HEK293T (cell line): ENCODE results near the gene CHCHD3.

Experiments
- CTCF ChIA-PET: fragments of 350-600 bp; formaldehyde crosslinking; extraction: SDS; loops from one replicate; lab custom pipeline; 2021; ENCODE audit warnings: antibody characterized with exemption, inconsistent platforms; lab: Yijun Ruan, JAX
- POLR2A ChIA-PET: fragments of 350-600 bp; formaldehyde crosslinking; extraction: SDS; loops from one replicate; lab custom pipeline; 2020; ENCODE audit warnings: antibody characterized with exemption, inconsistent platforms; lab: Yijun Ruan, JAX
- DNase-seq: peaks from one replicate; pipeline ENCODE4 v3.0.0; 2012; ENCODE audit warnings: mixed read lengths; ENCODE audit errors: extremely low spot score
- ARNT ChIP-seq: fragments of 450-650 bp; IDR thresholded peaks from 2 replicates; pipeline ENCODE4 v1.6.1; 2017; ENCODE audit warnings: mild to moderate bottlenecking
- BHLHE40 ChIP-seq: fragments of 450-650 bp; IDR thresholded peaks from 2 replicates; pipeline ENCODE4 v1.6.1; 2016; ENCODE audit warnings: mild to moderate bottlenecking, moderate library complexity, borderline replicate concordance
- CTBP1 ChIP-seq: fragments of 450-650 bp; IDR thresholded peaks from 2 replicates; pipeline ENCODE4 v1.6.1; 2016; ENCODE audit warnings: borderline replicate concordance
- ELF4 ChIP-seq: fragments of 450-650 bp; IDR thresholded peaks from 2 replicates; pipeline ENCODE4 v1.6.1; 2017; ENCODE audit warnings: antibody characterized with exemption
- FOXA1 ChIP-seq: fragments of 450-650 bp; IDR thresholded peaks from 2 replicates; pipeline ENCODE4 v1.6.1; 2016; ENCODE audit warnings: mild to moderate bottlenecking
- FOXK2 ChIP-seq: fragments of 450-650 bp; IDR thresholded peaks from 2 replicates; pipeline ENCODE4 v1.6.1; 2016; ENCODE audit warnings: mild to moderate bottlenecking
- FOXM1 ChIP-seq: fragments of 450-650 bp; IDR thresholded peaks from 2 replicates; pipeline ENCODE4 v1.6.1; 2017; ENCODE audit warnings: mild to moderate bottlenecking, borderline replicate concordance
- HDGF ChIP-seq: fragments of 450-650 bp; IDR thresholded peaks from 2 replicates; pipeline ENCODE4 v1.6.1; 2017; ENCODE audit warnings: antibody characterized with exemption, borderline replicate concordance
- L3MBTL2 ChIP-seq: fragments of 450-650 bp; conservative IDR thresholded peaks from 2 replicates; pipeline ENCODE4 v1.6.1; 2016; ENCODE audit warnings: mild to moderate bottlenecking
- LEF1 ChIP-seq: fragments of 450-650 bp; IDR thresholded peaks from 2 replicates; pipeline ENCODE4 v1.6.1; 2017; ENCODE audit warnings: mild to moderate bottlenecking, borderline replicate concordance
- NFRKB ChIP-seq: fragments of 450-650 bp; IDR thresholded peaks from 2 replicates; pipeline ENCODE4 v1.6.1; 2016; ENCODE audit warnings: mild to moderate bottlenecking, moderate library complexity
- SP1 ChIP-seq: fragments of 450-650 bp; IDR thresholded peaks from 2 replicates; pipeline ENCODE4 v1.6.1; 2017
- SUZ12 ChIP-seq: fragments of 450-650 bp; IDR thresholded peaks from 2 replicates; pipeline ENCODE4 v1.6.1; 2016; ENCODE audit warnings: mild to moderate bottlenecking
- TARDBP ChIP-seq: fragments of 450-650 bp; IDR thresholded peaks from 2 replicates; pipeline ENCODE4 v1.6.1; 2016
- ZNF384 ChIP-seq: fragments of 450-650 bp; IDR thresholded peaks from 2 replicates; pipeline ENCODE4 v1.6.1; 2016
- TF ChIP-seq, protein P1 (sequence below): fragments of 450-650 bp; IDR thresholded peaks from 2 replicates; pipeline ENCODE4 v1.6.1; 2016

The CHCHD3 gene

DNA sequence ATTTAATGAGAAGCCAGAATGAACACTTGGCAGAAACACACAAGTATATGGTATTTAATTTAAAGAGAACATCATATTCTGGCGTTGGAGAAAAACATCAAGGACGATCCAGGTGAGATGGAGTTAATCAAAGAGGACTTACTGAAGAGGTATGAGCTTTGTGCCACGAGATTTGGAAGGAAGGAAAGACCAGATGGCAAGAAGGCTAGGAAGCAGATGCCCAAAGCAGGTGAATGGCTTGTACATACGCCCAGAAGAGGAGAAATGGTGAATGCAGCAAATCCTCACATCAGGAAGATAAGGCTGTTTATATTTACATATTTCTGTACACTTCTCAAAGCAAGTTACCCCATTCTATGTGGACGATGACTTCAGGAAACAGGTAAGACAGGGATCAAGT lies 341.7 kb downstream of the CHCHD3 start:
- ChIA-PET POLR2A (no interaction called here), CTCF (no interaction called here)
- TF ChIP-seq SUZ12 (no peak), HDGF (no peak), CTBP1 (no peak), FOXA1 (no peak), LEF1 (no peak), NFRKB (no peak), TARDBP (no peak), ZNF384 (no peak), SP1 (no peak), ELF4 (no peak), FOXK2 (no peak), ARNT (no peak), FOXM1 (no peak), L3MBTL2 (no peak), BHLHE40 (no peak)
- TF ChIP-seq, protein P1, sequence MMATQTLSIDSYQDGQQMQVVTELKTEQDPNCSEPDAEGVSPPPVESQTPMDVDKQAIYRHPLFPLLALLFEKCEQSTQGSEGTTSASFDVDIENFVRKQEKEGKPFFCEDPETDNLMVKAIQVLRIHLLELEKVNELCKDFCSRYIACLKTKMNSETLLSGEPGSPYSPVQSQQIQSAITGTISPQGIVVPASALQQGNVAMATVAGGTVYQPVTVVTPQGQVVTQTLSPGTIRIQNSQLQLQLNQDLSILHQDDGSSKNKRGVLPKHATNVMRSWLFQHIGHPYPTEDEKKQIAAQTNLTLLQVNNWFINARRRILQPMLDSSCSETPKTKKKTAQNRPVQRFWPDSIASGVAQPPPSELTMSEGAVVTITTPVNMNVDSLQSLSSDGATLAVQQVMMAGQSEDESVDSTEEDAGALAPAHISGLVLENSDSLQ, result no peak
- no peak for DNase-seq

DNA sequence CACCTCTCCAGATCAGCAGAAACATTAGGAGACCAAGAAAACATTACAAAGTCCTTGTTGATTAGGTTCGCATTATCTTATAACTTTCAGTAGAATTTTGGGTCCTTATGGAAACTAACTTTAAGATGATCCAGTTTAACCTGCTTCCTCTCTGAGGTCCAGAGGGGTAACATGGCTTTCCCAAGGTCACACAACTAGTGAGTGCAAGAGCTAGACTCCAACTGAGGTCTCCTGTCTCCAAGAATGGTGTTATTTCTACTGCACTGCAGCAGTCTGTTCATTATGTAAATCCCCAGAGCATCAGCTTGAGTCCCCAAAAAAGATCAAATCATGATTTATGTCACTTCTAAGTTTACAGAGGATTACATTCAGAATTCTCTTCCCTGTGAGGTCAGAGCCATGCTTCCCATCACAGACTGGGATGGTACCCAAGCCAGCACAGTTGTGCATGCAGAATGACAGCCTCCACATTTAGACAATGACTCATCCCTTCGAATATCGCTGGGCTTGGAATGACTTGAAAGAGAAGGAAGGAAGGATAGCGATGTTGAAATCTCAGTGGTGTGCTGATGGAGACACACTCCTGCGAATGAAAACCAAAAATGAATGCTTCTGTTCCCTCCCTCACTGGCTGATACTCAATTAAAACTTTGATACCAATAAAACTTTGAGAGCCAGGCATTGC lies 342.5 kb downstream of the CHCHD3 start:
- no peak for TF ChIP-seq SUZ12
- ChIA-PET POLR2A (no interaction called here), CTCF (no interaction called here)
- DNase-seq, result no peak

DNA sequence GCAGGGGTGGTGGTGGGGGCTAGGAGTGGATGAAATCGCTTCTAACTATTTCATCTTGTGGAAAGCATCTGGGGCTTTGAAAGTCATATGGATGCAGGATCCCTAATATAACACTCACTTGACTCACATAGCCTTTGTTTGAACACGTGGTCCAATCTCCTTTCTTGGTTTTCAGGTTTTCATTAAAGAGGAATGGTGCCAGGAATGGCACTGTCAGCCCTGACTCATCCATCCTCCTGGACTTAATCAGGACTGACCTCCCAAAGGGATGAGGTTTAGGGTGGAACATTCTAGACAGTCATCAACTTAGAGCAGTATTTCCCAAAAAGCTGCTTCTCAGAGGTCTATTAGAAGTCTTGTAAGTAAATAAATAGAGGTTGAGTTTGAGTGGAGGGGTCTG lies 343.6 kb downstream of the CHCHD3 start:
- ChIA-PET POLR2A (no interaction called here), CTCF (no interaction called here)
- DNase-seq, result no peak
- TF ChIP-seq FOXK2 (no peak), LEF1 (no peak), ELF4 (no peak), FOXA1 (no peak)
- TF ChIP-seq, protein P1, result no peak

DNA sequence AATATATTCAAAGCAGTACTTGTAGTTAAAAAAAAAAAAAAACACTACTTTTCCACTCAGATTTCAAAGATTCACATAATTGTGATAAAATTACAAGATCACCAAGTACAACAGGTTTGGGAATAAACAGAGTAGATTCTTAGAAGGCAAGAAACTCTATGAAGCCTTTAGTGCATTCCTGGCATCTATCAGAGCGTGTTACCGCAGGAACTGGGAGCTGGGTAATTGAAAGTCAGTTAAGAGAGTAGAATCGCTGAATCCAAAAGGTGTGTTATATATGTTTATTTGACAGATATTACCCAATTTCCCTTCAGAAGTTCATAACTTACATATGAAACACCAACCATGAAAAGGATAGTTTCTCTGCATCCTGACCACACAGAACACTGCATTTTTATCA lies 346.4 kb downstream of the CHCHD3 start:
- no peak for TF ChIP-seq FOXA1
- no peak for TF ChIP-seq ZNF384
- TF ChIP-seq NFRKB, result no peak
- no peak for TF ChIP-seq SUZ12
- TF ChIP-seq SP1, result no peak
- no peak for TF ChIP-seq HDGF
- TF ChIP-seq BHLHE40, result no peak
- TF ChIP-seq FOXM1, result no peak
- TF ChIP-seq, protein P1, result no peak
- TF ChIP-seq ARNT, result no peak
- no peak for TF ChIP-seq FOXK2
- TF ChIP-seq CTBP1, result no peak
- no peak for TF ChIP-seq ELF4
- no peak for TF ChIP-seq TARDBP
- ChIA-PET CTCF (no interaction called here), POLR2A (no interaction called here)

More for the DNA sequence above, 346.4 kb downstream of the CHCHD3 start:
- DNase-seq, result no peak
